Measurements from ENCODE around the gene CCDC51. TPM values are rescaled to one million over a fixed set of nuclear protein-coding genes. Genes with fewer than 3 reads are reported as not detected.

CCDC51 gene
- total and polyA plus RNA-seq, 9 of the 15 experiments (the other 6 are each of a cell fraction or from before 2014, with no cell fraction given): 6.5 to 18.6 (median 15.7) TPM

- Histone ChIP-seq H3K4me2 (ENCODE audit: insufficient read depth, low read length) (no peak overlapping the region), H3K79me2 (ENCODE audit: control insufficient read depth, insufficient read depth, low read length) (no peaks in the 10 kb centered on the region), H3K4me3 (no peak overlapping the region), H3K9me1 (ENCODE audit: control insufficient read depth, insufficient read depth, low read length) (no peaks in the 10 kb centered on the region), H3K9me3 (replicated peaks; ENCODE audit: control insufficient read depth, insufficient read depth, low read depth, low read length) (no peaks in the 10 kb centered on the region), H3K9ac (ENCODE audit: insufficient read depth in 1 of 2, low read depth in 2 of 2, low read length in 2 of 2) (no peak overlapping the region), H3K27me3 (ENCODE audit: control insufficient read depth in 2 of 2, insufficient read depth in 2 of 2, low read length in 2 of 2) (no peaks in the 10 kb centered on the region), H4K20me1 (replicated peaks; ENCODE audit: control insufficient read depth, insufficient read depth, low read length) (no peaks in the 10 kb centered on the region; the same call in 1 of the 2 replicates), H3K27ac (ENCODE audit: extremely low read depth, low read depth, low read length) (no peak overlapping the region), H3K4me1 (replicated peaks in 1 of 2; ENCODE audit: control insufficient read depth in 2 of 2, insufficient read depth in 2 of 2, low read length in 2 of 2) (peaks cover 0 to 4% of the 10 kb centered on the region in 2 experiments; a peak in 2 of 5 replicates), H3K36me3 (ENCODE audit: control insufficient read depth, insufficient read depth, low read length) (peaks cover 49% of the 10 kb centered on the region), H2AFZ (ENCODE audit: low read depth, low read length) (no peak overlapping the region)
- in situ Hi-C loops (cut with MboI) (no loop called here), intact Hi-C loops (cut with micrococcal nuclease) (no loop called here)
- BruUV-seq (replicated peaks): no TSS peak
- no peak for DNase-seq (ENCODE audit: extremely low read depth in 1 of 4, low spot score in 3 of 4)
- ATAC-seq: no peak
- 98% methylated on average over 7 of the region's 7 CpGs for WGBS (ENCODE audit: insufficient coverage, low coverage, missing lambda C conversion rate)
- CTCF ChIA-PET (ENCODE audit: low intra/inter-chr PET ratio): no interaction called here
- TF ChIP-seq PBX2 (CRISPR knock-in tag; IDR thresholded peaks at IDR 0.05; ENCODE audit: low read depth): no peak
- no peak for TF ChIP-seq PBX2 (tag; conservative IDR thresholded peaks at IDR 0.05; ENCODE audit: low read depth)
- no peak for TF ChIP-seq MTA1 (IDR thresholded peaks at IDR 0.05; ENCODE audit: borderline replicate concordance)
- no peak for TF ChIP-seq RFX7 (CRISPR knock-in tag; IDR thresholded peaks at IDR 0.05)
- no peak for TF ChIP-seq NELFE (IDR thresholded peaks at IDR 0.05; ENCODE audit: insufficient read depth, insufficient read length)
- TF ChIP-seq, protein P1, sequence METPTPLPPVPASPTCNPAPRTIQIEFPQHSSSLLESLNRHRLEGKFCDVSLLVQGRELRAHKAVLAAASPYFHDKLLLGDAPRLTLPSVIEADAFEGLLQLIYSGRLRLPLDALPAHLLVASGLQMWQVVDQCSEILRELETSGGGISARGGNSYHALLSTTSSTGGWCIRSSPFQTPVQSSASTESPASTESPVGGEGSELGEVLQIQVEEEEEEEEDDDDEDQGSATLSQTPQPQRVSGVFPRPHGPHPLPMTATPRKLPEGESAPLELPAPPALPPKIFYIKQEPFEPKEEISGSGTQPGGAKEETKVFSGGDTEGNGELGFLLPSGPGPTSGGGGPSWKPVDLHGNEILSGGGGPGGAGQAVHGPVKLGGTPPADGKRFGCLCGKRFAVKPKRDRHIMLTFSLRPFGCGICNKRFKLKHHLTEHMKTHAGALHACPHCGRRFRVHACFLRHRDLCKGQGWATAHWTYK (CRISPR knock-in tag; IDR thresholded peaks at IDR 0.05): no peak
- FAIRE-seq: no peak
- POLR2A ChIA-PET: no interaction called here
Observed at GRCh38 chr3:48459773-48460516, 20.0 kb upstream of the CCDC51 start.

Data from K562 (cell line).